GM19043 (cell line): ENCODE measurements around the gene RHOG.
"Not testable (repeated sequence)": the region's sequence is repeated elsewhere in the genome, so short reads cannot be mapped to it uniquely, and the experiment has no call there.

Experiments
- ATAC-seq: cut with Tn5 transposase; IDR thresholded peaks from one replicate; pipeline ENCODE4 v1.9.1; 2021; ENCODE audit warnings: low read depth; ENCODE audit not compliant: unreplicated experiment

The RHOG gene

DNA sequence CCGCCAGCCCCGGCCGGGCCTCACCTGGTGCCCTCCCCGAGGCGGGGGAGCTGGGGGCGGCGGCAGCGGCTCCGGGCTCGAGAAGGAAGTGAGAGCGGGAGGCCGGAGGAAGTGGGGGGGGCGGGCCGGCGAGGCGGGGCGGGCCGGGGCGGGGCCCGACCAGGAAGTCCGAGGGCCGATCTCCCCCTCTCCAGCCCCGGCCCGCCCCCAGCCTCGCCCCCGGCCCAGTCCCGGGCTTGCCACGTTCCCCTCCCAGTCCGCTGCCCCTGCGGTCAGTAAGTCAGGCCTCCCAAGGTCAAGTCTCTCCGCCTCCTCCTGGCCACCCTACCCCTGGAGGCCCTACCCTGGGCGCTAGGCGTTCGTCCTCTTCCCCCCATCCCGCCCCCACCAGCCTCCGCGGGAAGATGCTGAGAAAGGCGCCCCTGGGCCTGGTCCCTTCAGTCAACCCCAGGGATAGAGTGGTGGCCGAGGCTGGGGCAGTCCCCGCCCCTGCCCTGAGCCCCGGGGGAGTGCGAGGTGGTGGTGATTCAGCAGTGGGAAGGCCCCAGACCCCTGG, at the start of gene RHOG:
RHOG (minus strand) TSS at position 90 of the 556 bp plus-strand sequence. CDS start 12,821 bp downstream, outside the sequence.
- ATAC-seq = peak; percentile 40

- ATAC-seq = no peak
Observed at GRCh38 chr11:3890014-3890413, 49.3 kb upstream of the RHOG start.

GRCh38 chr11:3888876-3889275, 48.1 kb upstream of the RHOG start:
- no peak for ATAC-seq

- ATAC-seq = no peak
Observed at GRCh38 chr11:3886985-3887384, 46.2 kb upstream of the RHOG start.

- ATAC-seq = no peak
Observed at GRCh38 chr11:3885855-3886254, 45.1 kb upstream of the RHOG start.

DNA sequence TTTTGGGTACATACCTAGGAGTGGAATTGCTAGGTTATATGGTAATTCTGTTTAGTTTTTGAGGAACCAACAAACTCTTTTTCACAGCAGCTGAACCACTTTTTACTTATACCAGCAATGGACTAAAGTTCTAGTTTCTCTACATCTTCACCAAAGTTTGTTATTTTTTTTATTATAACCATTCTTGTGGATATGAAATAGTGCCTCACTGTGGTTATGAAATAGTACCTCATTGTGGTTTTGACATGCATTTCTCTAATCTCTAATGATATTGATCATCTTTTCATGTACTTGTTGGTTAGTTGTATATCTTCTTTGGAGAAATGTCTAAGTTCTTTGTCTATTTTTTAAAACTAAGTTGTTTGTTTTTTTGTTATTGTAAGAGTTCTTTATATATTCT, 41.9 kb upstream of the RHOG start:
- ATAC-seq = no peak

- ATAC-seq = no peak
Observed at GRCh38 chr11:3880724-3881123, 40.0 kb upstream of the RHOG start.

- peak; percentile 49 for ATAC-seq
Observed at GRCh38 chr11:3879967-3880542, 39.3 kb upstream of the RHOG start.

GRCh38 chr11:3879216-3879966, 38.6 kb upstream of the RHOG start:
- peak; percentile 40 for ATAC-seq

- no peak for ATAC-seq
Observed at GRCh38 chr11:3878258-3878584, 37.5 kb upstream of the RHOG start.

DNA sequence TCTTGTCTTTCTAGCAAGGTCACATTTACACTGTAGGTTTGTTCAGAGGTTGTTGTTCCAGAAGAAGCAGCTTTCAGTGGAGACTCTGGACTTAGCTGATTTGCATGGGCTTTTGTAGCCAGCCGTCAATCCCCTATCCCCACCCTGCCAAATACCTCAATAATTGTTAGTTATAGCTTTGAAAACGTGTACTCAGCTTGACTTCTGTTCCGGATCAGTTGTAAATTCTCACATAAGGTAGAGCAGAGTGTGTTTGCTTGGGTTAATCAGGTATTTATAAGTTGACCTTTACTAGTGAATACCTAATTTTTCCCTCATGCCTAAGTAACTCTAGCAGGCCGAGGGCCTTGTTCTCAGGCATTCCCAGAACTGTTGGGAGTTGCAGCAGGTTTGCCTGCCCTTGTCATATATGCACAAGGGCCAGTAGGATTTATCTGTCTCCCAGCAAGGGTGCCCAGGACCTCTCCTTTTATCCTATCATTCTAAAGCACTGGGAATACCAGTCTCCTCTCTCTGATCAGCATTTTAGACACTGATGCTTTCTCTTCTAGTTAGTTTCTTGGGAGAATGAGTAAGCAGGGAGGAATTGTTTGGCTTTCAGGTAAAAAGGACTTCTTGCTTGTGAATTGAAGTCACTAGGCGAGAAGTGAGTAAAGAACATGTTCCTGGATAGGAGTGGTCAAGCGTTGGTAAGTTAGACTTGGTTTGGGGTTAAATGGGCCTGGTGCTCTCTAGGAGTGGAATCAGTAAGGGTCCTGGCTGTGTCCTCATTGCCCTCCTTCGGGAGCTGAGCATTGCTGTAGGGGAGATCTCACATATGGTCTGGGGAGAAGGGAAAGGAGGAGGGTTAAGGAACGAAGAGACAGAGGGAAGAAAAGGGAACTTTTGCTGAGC, 36.9 kb upstream of the RHOG start:
- no peak for ATAC-seq

GRCh38 chr11:3876613-3877012, 35.9 kb upstream of the RHOG start:
- no peak for ATAC-seq

DNA sequence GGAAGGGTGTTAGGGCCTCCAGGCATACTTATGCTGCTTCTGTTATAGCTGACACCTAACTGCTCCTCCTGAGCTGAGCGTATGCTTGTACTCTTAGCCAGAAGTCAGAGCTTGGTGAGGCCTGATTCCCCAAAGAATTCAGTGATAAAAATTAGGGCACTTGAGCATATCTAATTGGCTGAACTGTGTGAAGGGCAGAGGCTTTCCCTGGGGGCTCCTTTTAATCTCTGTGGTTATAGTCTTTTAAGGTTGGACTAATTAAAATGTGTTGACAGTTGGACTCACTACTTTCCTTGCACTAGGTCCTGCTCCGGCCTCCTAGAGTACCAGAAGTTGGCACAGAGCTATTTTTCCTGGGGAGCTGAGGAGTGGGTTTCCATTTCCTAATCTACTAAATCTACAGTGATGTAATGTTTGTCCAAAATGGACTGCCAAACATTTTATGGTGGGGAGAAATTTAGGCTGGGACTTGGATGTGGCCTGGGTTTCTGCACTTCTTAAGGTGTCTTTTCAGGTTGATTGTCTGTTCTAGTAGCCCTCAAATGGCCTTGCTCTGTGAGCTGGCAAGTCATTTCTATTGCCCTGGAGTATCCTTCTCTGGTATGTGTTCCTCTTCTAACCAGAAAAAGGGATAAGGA, 33.1 kb upstream of the RHOG start:
- ATAC-seq = no peak

GRCh38 chr11:3867209-3868091, 26.7 kb upstream of the RHOG start:
- ATAC-seq = peak; percentile 68

DNA sequence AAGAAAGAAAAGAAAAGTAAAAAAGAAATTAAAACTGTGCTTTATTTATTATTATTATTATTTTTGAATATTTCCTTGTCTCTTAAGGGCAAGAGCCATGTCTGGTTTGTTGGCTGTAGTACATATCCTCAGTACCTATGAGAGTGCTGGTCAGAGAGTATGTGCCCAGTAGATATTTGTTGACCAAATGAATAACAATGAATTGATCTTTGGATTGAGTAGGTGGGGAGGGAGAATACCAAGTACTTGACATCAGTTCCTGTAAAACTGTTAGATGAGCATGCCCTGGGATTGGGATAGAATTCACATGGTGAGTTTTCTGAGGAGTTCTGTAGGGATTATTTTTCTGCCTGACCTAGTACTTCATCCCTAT, 26.1 kb upstream of the RHOG start:
- ATAC-seq = no peak

GRCh38 chr11:3866206-3866605, 25.4 kb upstream of the RHOG start:
- ATAC-seq = no peak

DNA sequence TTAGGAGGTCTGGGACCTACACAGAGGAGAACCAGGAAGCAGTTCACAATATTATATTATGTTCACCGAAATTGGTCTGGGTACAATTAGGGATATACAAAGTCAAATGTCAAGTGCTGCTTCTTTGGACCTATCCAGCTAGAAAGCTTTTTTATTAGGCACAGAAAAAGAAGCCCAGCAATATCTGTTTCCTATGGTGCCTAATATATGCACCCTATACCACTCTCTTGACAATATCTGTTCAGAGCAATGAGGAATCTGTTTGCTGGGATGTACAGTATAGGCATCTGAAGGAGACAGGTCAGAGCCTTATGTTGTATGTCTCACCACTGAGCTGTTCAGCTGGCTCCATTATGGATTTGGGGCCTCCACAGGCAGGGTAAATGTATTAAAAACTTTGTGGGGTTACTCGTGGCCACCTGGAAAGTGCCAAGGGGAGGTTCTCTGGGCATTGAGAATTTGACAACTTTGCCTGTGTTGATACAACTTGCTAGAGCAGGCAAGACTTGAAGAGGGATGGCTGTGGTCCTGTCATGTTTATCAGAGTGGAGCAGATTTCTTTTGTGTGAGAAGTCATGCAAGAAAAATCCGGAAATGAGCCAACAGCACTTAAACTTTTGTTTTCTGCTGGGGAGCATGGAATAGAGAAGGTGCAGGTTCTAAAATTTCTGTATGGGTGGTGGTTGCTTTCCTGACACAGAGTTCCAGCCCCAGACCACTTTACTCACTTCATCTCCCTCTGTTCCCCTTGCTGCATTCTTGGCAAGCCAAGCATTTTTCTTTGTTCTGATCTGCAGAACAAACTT, 24.8 kb upstream of the RHOG start:
- ATAC-seq = no peak

- no peak for ATAC-seq
Observed at GRCh38 chr11:3861683-3862082, 20.9 kb upstream of the RHOG start.

GRCh38 chr11:3860898-3861393, 20.2 kb upstream of the RHOG start:
- ATAC-seq = not testable (repeated sequence)
